HS-5 (cell line): ENCODE results near the gene KRTAP9-4.
"Not testable (repeated sequence)": the region's sequence is repeated elsewhere in the genome, so short reads cannot be mapped to it uniquely, and the experiment has no call there.

Experiments
- DNase-seq: peaks from one replicate; pipeline ENCODE4 v3.0.0-alpha.2; 2012; ENCODE audit warnings: low read depth

KRTAP9-4 gene

GRCh38 chr17:41249637-41250240, at the start of gene KRTAP9-4:
TSS of gene KRTAP9-4 (plus strand) at chr17:41249687. CDS start at chr17:41249721, 34 bp downstream.
- not testable (repeated sequence) for DNase-seq

- DNase-seq: peak; percentile 30
These were observed 37.5 kb upstream of the KRTAP9-4 start for GRCh38 chr17:41211845-41212466.

GRCh38 chr17:41212524-41213169, 36.8 kb upstream of the KRTAP9-4 start:
- DNase-seq: no peak

GRCh38 chr17:41215681-41216080, 33.8 kb upstream of the KRTAP9-4 start:
- DNase-seq: no peak

- no peak for DNase-seq
These were observed 25.7 kb upstream of the KRTAP9-4 start for GRCh38 chr17:41223821-41224220.

GRCh38 chr17:41226051-41226450, 23.4 kb upstream of the KRTAP9-4 start:
- no peak for DNase-seq

- not testable (repeated sequence) for DNase-seq
These were observed 22.8 kb upstream of the KRTAP9-4 start, which contains the start of gene KRTAP9-2 for GRCh38 chr17:41226598-41227095. TSS of gene KRTAP9-2 (plus strand) at chr17:41226648. CDS start at chr17:41226655, 7 bp downstream.

- no peak for DNase-seq
These were observed 19.4 kb upstream of the KRTAP9-4 start for GRCh38 chr17:41230094-41230493.

GRCh38 chr17:41231731-41232130, 17.8 kb upstream of the KRTAP9-4 start:
- DNase-seq: no peak

- not testable (repeated sequence) for DNase-seq
These were observed 16.9 kb upstream of the KRTAP9-4 start, which contains the start of gene KRTAP9-3 for GRCh38 chr17:41232399-41233105. TSS of gene KRTAP9-3 (plus strand) at chr17:41232449. CDS start at chr17:41232502, 53 bp downstream.

GRCh38 chr17:41237116-41237515, 12.4 kb upstream of the KRTAP9-4 start:
- DNase-seq: not testable (repeated sequence)

- not testable (repeated sequence) for DNase-seq
These were observed 11.5 kb upstream of the KRTAP9-4 start, which contains the start of gene KRTAP9-8 for GRCh38 chr17:41237949-41238437. TSS of gene KRTAP9-8 (plus strand) at chr17:41237999. CDS start at chr17:41238052, 53 bp downstream.

GRCh38 chr17:41246995-41247787, 2.3 kb upstream of the KRTAP9-4 start:
- DNase-seq: not testable (repeated sequence)

GRCh38 chr17:41251261-41251660, 1.8 kb downstream of the KRTAP9-4 start:
- DNase-seq: no peak

GRCh38 chr17:41254861-41255260, 5.4 kb downstream of the KRTAP9-4 start:
- DNase-seq: no peak

- not testable (repeated sequence) for DNase-seq
These were observed 6.1 kb downstream of the KRTAP9-4 start, which contains the start of gene KRTAP9-9 for GRCh38 chr17:41255381-41256290. TSS of gene KRTAP9-9 (plus strand) at chr17:41255384.

- DNase-seq: peak; percentile 47
These were observed 6.8 kb downstream of the KRTAP9-4 start for GRCh38 chr17:41256291-41256685.

GRCh38 chr17:41258406-41258805, 8.9 kb downstream of the KRTAP9-4 start:
- DNase-seq: no peak

GRCh38 chr17:41263212-41263611, 13.7 kb downstream of the KRTAP9-4 start:
- DNase-seq: no peak

- DNase-seq: no peak
These were observed 15.1 kb downstream of the KRTAP9-4 start for GRCh38 chr17:41264599-41264998.
